ENCODE data around the gene PMM2. TPM values are rescaled to one million over a fixed set of nuclear protein-coding genes. Genes with fewer than 3 reads are reported as not detected.

The PMM2 gene
- total and polyA plus RNA-seq, 9 of the 15 experiments (the other 6 are each of a cell fraction or from before 2014, with no cell fraction given) = 5.6 to 42.7 (median 25.9) TPM

- Histone ChIP-seq H3K27me3 (ENCODE audit: control insufficient read depth in 2 of 2, insufficient read depth in 2 of 2, low read length in 2 of 2) (peaks cover 14 to 44% of the 10 kb centered on the region in 2 experiments), H3K4me2 (ENCODE audit: insufficient read depth, low read length) (no peak overlapping the region), H3K4me3 (no peak overlapping the region), H3K27ac (ENCODE audit: extremely low read depth, low read depth, low read length) (no peak overlapping the region), H3K9me3 (replicated peaks; ENCODE audit: control insufficient read depth, insufficient read depth, low read depth, low read length) (no peaks in the 10 kb centered on the region), H3K9ac (ENCODE audit: insufficient read depth in 1 of 2, low read depth in 2 of 2, low read length in 2 of 2) (no peak overlapping the region), H3K4me1 (replicated peaks in 1 of 2; ENCODE audit: control insufficient read depth in 2 of 2, insufficient read depth in 2 of 2, low read length in 2 of 2) (no peaks in the 10 kb centered on the region), H4K20me1 (replicated peaks; ENCODE audit: control insufficient read depth, insufficient read depth, low read length) (0 out of 2 replicates have a peak, but pooled peaks cover 7% of the 10 kb centered on the region), H3K36me3 (ENCODE audit: control insufficient read depth, insufficient read depth, low read length) (no peaks in the 10 kb centered on the region), H3K9me1 (ENCODE audit: control insufficient read depth, insufficient read depth, low read length) (no peaks in the 10 kb centered on the region), H3K79me2 (ENCODE audit: control insufficient read depth, insufficient read depth, low read length) (no peaks in the 10 kb centered on the region), H2AFZ (ENCODE audit: low read depth, low read length) (no peak overlapping the region)
- intact Hi-C loops (cut with micrococcal nuclease) = no loop called here
- CTCF ChIA-PET (ENCODE audit: low intra/inter-chr PET ratio) = no interaction called here
- BruUV-seq (replicated peaks) = no TSS peak
- FAIRE-seq (peak; percentile 15), DNase-seq (ENCODE audit: extremely low read depth in 1 of 4, low spot score in 3 of 4) (no peak), ATAC-seq (no peak)
- in situ Hi-C loops (cut with MboI) = no loop called here
- WGBS (ENCODE audit: insufficient coverage, low coverage, missing lambda C conversion rate) = 3% methylated on average over 9 of the region's 9 CpGs
- POLR2A ChIA-PET = no interaction called here
- TF ChIP-seq GTF2E2 (tag; IDR thresholded peaks at IDR 0.05) = no peak
- TF ChIP-seq ZNF778 (CRISPR knock-in tag; IDR thresholded peaks at IDR 0.05) = no peak
- no peak for TF ChIP-seq RBM22 (IDR thresholded peaks at IDR 0.05; ENCODE audit: low read depth, low read length, poor library complexity, severe bottlenecking)
- TF ChIP-seq KLF10 (CRISPR knock-in tag; IDR thresholded peaks at IDR 0.05) = no peak
- TF ChIP-seq PHF21A (IDR thresholded peaks at IDR 0.05; ENCODE audit: borderline replicate concordance, low read depth) = no peak
- no peak for TF ChIP-seq SMAD3 (CRISPR knock-in tag; conservative IDR thresholded peaks at IDR 0.05)
- no peak for TF ChIP-seq TEAD4 (IDR thresholded peaks at IDR 0.05; ENCODE audit: low read length)
- no peak for TF ChIP-seq TEAD4 (CRISPR knock-in tag; IDR thresholded peaks at IDR 0.05; ENCODE audit: borderline replicate concordance)
- TF ChIP-seq, protein P1, sequence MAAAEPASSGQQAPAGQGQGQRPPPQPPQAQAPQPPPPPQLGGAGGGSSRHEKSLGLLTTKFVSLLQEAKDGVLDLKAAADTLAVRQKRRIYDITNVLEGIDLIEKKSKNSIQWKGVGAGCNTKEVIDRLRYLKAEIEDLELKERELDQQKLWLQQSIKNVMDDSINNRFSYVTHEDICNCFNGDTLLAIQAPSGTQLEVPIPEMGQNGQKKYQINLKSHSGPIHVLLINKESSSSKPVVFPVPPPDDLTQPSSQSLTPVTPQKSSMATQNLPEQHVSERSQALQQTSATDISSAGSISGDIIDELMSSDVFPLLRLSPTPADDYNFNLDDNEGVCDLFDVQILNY (CRISPR knock-in tag; IDR thresholded peaks at IDR 0.05) = no peak
- no peak for TF ChIP-seq FIP1L1 (IDR thresholded peaks at IDR 0.05; ENCODE audit: low read depth, low read length, poor library complexity, severe bottlenecking)
- TF ChIP-seq, protein P2, sequence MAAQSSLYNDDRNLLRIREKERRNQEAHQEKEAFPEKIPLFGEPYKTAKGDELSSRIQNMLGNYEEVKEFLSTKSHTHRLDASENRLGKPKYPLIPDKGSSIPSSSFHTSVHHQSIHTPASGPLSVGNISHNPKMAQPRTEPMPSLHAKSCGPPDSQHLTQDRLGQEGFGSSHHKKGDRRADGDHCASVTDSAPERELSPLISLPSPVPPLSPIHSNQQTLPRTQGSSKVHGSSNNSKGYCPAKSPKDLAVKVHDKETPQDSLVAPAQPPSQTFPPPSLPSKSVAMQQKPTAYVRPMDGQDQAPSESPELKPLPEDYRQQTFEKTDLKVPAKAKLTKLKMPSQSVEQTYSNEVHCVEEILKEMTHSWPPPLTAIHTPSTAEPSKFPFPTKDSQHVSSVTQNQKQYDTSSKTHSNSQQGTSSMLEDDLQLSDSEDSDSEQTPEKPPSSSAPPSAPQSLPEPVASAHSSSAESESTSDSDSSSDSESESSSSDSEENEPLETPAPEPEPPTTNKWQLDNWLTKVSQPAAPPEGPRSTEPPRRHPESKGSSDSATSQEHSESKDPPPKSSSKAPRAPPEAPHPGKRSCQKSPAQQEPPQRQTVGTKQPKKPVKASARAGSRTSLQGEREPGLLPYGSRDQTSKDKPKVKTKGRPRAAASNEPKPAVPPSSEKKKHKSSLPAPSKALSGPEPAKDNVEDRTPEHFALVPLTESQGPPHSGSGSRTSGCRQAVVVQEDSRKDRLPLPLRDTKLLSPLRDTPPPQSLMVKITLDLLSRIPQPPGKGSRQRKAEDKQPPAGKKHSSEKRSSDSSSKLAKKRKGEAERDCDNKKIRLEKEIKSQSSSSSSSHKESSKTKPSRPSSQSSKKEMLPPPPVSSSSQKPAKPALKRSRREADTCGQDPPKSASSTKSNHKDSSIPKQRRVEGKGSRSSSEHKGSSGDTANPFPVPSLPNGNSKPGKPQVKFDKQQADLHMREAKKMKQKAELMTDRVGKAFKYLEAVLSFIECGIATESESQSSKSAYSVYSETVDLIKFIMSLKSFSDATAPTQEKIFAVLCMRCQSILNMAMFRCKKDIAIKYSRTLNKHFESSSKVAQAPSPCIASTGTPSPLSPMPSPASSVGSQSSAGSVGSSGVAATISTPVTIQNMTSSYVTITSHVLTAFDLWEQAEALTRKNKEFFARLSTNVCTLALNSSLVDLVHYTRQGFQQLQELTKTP (IDR thresholded peaks at IDR 0.05; ENCODE audit: low read depth in 1 of 2, partially characterized antibody in 2 of 2) = no peak
- TF ChIP-seq NFATC3 (IDR thresholded peaks at IDR 0.05) = no peak
- TF ChIP-seq ZNF384 (IDR thresholded peaks at IDR 0.05; ENCODE audit: low read depth, low read length) = no peak
- no peak for TF ChIP-seq GATAD2A (IDR thresholded peaks at IDR 0.05)
- no peak for TF ChIP-seq NFIC (IDR thresholded peaks at IDR 0.05)
- no peak for TF ChIP-seq TRIM24 (IDR thresholded peaks at IDR 0.05)
Measured at GRCh38 chr16:8753416-8754054, 44.1 kb upstream of the PMM2 start.

All from K562 (cell line).